Activated T-helper 1 cell treated with anti-CD3 and anti-CD28 coated beads, Interleukin-12 subunit alpha, Interleukin-12 subunit beta, Interleukin-2, Interleukin-4 antibody, amounts not matched to agents 30 ng/mL and 10 ng/mL and 1 ng/mL, durations not matched to agents 14 hours and 24 hours and 36 hours (primary cell): ENCODE results near the gene ZNRF1. TPM values are rescaled to one million over a fixed set of nuclear protein-coding genes. Genes with fewer than 3 reads are reported as not detected.
A peak's percentile ranks its signal among the peaks of the same experiment; 100 is the strongest.
"Not testable (repeated sequence)": the region's sequence is repeated elsewhere in the genome, so short reads cannot be mapped to it uniquely, and the experiment has no call there.

ENCODE experiments used
- DNase-seq: peaks from one replicate; pipeline ENCODE4 v3.0.0; 2021; ENCODE audit warnings: low spot score
- H3K27ac Mint-ChIP-seq: one replicate; pipeline ENCODE4 v1.8.0; 2021; ENCODE audit warnings: mild to moderate bottlenecking, mixed read lengths
- H3K27me3 Mint-ChIP-seq: one replicate; pipeline ENCODE4 v1.8.0; 2022; ENCODE audit warnings: mild to moderate bottlenecking, moderate library complexity, mixed read lengths; ENCODE audit not compliant: insufficient read depth
- H3K36me3 Mint-ChIP-seq: one replicate; pipeline ENCODE4 v1.8.0; 2021; ENCODE audit warnings: low read depth, mixed read lengths
- H3K4me1 Mint-ChIP-seq: one replicate; pipeline ENCODE4 v1.8.0; 2021; ENCODE audit warnings: low read depth, mixed read lengths
- H3K4me3 Mint-ChIP-seq: one replicate; pipeline ENCODE4 v1.8.0; 2021; ENCODE audit warnings: mild to moderate bottlenecking, moderate library complexity, mixed read lengths
- H3K9me3 Mint-ChIP-seq: one replicate; pipeline ENCODE4 v1.8.0; 2021; ENCODE audit warnings: mixed read lengths
- intact Hi-C: fragments of 100-400 bp; cut with micrococcal nuclease; formaldehyde crosslinking; loops from one replicate; pipeline ENCODE4 v1.15.1; 2024
- total RNA-seq: library from RNA; stranded (reverse); gene quantifications from 2 replicates; pipeline ENCODE4 v1.2.3, GENCODE V29; 2022

ZNRF1 gene
- total RNA-seq, 1 donor from 2014 or later = 51.2 TPM

GRCh38 chr16:75080205-75081029, 81.6 kb downstream of the ZNRF1 start:
- Mint-ChIP-seq H3K27ac (no peak overlapping the region), H3K27me3 (no peaks in the 10 kb centered on the region), H3K4me1 (peaks cover 78% of the 10 kb centered on the region), H3K9me3 (no peaks in the 10 kb centered on the region), H3K36me3 (peaks cover 50% of the 10 kb centered on the region), H3K4me3 (no peak overlapping the region)
- no peak for DNase-seq
- intact Hi-C loops = loop anchor here (1.0 kb wide), 1 partner anchor 9 kb away; no protein-coding TSS in a partner anchor

GRCh38 chr16:75081179-75081859, 82.5 kb downstream of the ZNRF1 start:
- DNase-seq = no peak
- H3K36me3 Mint-ChIP-seq = peaks cover 49% of the 10 kb centered on the region
- H3K9me3 Mint-ChIP-seq = no peaks in the 10 kb centered on the region
- H3K4me1 Mint-ChIP-seq = peaks cover 77% of the 10 kb centered on the region
- H3K27me3 Mint-ChIP-seq = no peaks in the 10 kb centered on the region
- H3K4me3 Mint-ChIP-seq = no peak overlapping the region
- H3K27ac Mint-ChIP-seq = no peak overlapping the region
- intact Hi-C loops = no loop called here

GRCh38 chr16:75083813-75084212, 85.0 kb downstream of the ZNRF1 start:
- Mint-ChIP-seq H3K36me3 (peaks cover 44% of the 10 kb centered on the region), H3K4me1 (peaks cover 79% of the 10 kb centered on the region), H3K27ac (no peak overlapping the region), H3K9me3 (no peaks in the 10 kb centered on the region), H3K4me3 (no peak overlapping the region), H3K27me3 (no peaks in the 10 kb centered on the region)
- intact Hi-C loops = no loop called here
- DNase-seq = no peak

- Mint-ChIP-seq H3K9me3 (no peaks in the 10 kb centered on the region), H3K36me3 (peaks cover 42% of the 10 kb centered on the region), H3K27me3 (no peaks in the 10 kb centered on the region), H3K4me3 (no peak overlapping the region), H3K27ac (no peak overlapping the region), H3K4me1 (peaks cover 80% of the 10 kb centered on the region)
- no peak for DNase-seq
- intact Hi-C loops = no loop called here
These were observed 86.7 kb downstream of the ZNRF1 start for GRCh38 chr16:75085556-75085955.

- DNase-seq = no peak
- no peak overlapping the region for H3K4me3 Mint-ChIP-seq
- H3K27me3 Mint-ChIP-seq = no peaks in the 10 kb centered on the region
- H3K9me3 Mint-ChIP-seq = no peaks in the 10 kb centered on the region
- H3K4me1 Mint-ChIP-seq = peaks cover 76% of the 10 kb centered on the region
- intact Hi-C loops = no loop called here
- H3K27ac Mint-ChIP-seq = no peak overlapping the region
- peaks cover 41% of the 10 kb centered on the region for H3K36me3 Mint-ChIP-seq
These were observed 87.5 kb downstream of the ZNRF1 start for GRCh38 chr16:75086281-75086680.

GRCh38 chr16:75086688-75087374, 88.0 kb downstream of the ZNRF1 start:
- no peaks in the 10 kb centered on the region for H3K9me3 Mint-ChIP-seq
- peaks cover 71% of the 10 kb centered on the region for H3K4me1 Mint-ChIP-seq
- no peak overlapping the region for H3K27ac Mint-ChIP-seq
- peaks cover 36% of the 10 kb centered on the region for H3K36me3 Mint-ChIP-seq
- no peaks in the 10 kb centered on the region for H3K27me3 Mint-ChIP-seq
- no peak overlapping the region for H3K4me3 Mint-ChIP-seq
- intact Hi-C loops = no loop called here
- DNase-seq = no peak

- H3K27me3 Mint-ChIP-seq = no peaks in the 10 kb centered on the region
- H3K27ac Mint-ChIP-seq = no peak overlapping the region
- intact Hi-C loops = no loop called here
- H3K4me1 Mint-ChIP-seq = peaks cover 73% of the 10 kb centered on the region
- no peak for DNase-seq
- no peaks in the 10 kb centered on the region for H3K9me3 Mint-ChIP-seq
- no peak overlapping the region for H3K4me3 Mint-ChIP-seq
- peaks cover 35% of the 10 kb centered on the region for H3K36me3 Mint-ChIP-seq
These were observed 88.7 kb downstream of the ZNRF1 start for GRCh38 chr16:75087375-75087979.

GRCh38 chr16:75088216-75088615, 89.4 kb downstream of the ZNRF1 start:
- no peak for DNase-seq
- H3K36me3 Mint-ChIP-seq = peaks cover 35% of the 10 kb centered on the region
- H3K4me1 Mint-ChIP-seq = peaks cover 73% of the 10 kb centered on the region
- intact Hi-C loops = no loop called here
- no peaks in the 10 kb centered on the region for H3K9me3 Mint-ChIP-seq
- H3K27me3 Mint-ChIP-seq = no peaks in the 10 kb centered on the region
- H3K27ac Mint-ChIP-seq = no peak overlapping the region
- H3K4me3 Mint-ChIP-seq = no peak overlapping the region

- DNase-seq = no peak
- no peak overlapping the region for H3K27ac Mint-ChIP-seq
- intact Hi-C loops = loop anchor here (1.0 kb wide), 1 partner anchor 9 kb away; no protein-coding TSS in a partner anchor
- peaks cover 65% of the 10 kb centered on the region for H3K4me1 Mint-ChIP-seq
- H3K9me3 Mint-ChIP-seq = no peaks in the 10 kb centered on the region
- peaks cover 34% of the 10 kb centered on the region for H3K36me3 Mint-ChIP-seq
- no peak overlapping the region for H3K4me3 Mint-ChIP-seq
- H3K27me3 Mint-ChIP-seq = no peaks in the 10 kb centered on the region
These were observed 90.1 kb downstream of the ZNRF1 start for GRCh38 chr16:75088934-75089333.

- Mint-ChIP-seq H3K36me3 (peaks cover 28% of the 10 kb centered on the region), H3K27ac (peak overlapping the region; percentile 57), H3K4me1 (peaks cover 58% of the 10 kb centered on the region), H3K27me3 (no peaks in the 10 kb centered on the region), H3K9me3 (no peaks in the 10 kb centered on the region), H3K4me3 (no peak overlapping the region)
- no peak for DNase-seq
- intact Hi-C loops = loop anchor here (1.0 kb wide), 1 partner anchor 9 kb away; no protein-coding TSS in a partner anchor
These were observed 90.8 kb downstream of the ZNRF1 start for GRCh38 chr16:75089486-75090202.

GRCh38 chr16:75090899-75091298, 92.1 kb downstream of the ZNRF1 start:
- DNase-seq, intact Hi-C loops, H3K4me3 Mint-ChIP-seq, H3K27me3 Mint-ChIP-seq, H3K27ac Mint-ChIP-seq, H3K9me3 Mint-ChIP-seq: not testable (repeated sequence)
- H3K4me1 Mint-ChIP-seq = peaks cover 47% of the 10 kb centered on the region
- H3K36me3 Mint-ChIP-seq = peaks cover 24% of the 10 kb centered on the region

GRCh38 chr16:75091619-75092018, 92.8 kb downstream of the ZNRF1 start:
- H3K27ac Mint-ChIP-seq, intact Hi-C loops, H3K27me3 Mint-ChIP-seq, H3K9me3 Mint-ChIP-seq, DNase-seq, H3K4me3 Mint-ChIP-seq: not testable (repeated sequence)
- Mint-ChIP-seq H3K36me3 (peaks cover 26% of the 10 kb centered on the region), H3K4me1 (peaks cover 48% of the 10 kb centered on the region)
